Sigmoid colon (tissue), 7 donors: Measurements from ENCODE around the gene DENND2A. TPM values are rescaled to one million over a fixed set of nuclear protein-coding genes. Genes with fewer than 3 reads are reported as not detected.
A peak's percentile ranks its signal among the peaks of the same experiment; 100 is the strongest.

Experiments used
- DNase-seq: peaks from one replicate; pipeline ENCODE4 v3.0.0-alpha.2; 2019
- H3K27ac ChIP-seq, 4 donors: fragments of 200-600 bp; sonication (generic); one replicate each; pipeline ENCODE4 v1.5.1; 2016 to 2019; ENCODE audit warnings: mild to moderate bottlenecking in 1 of 4
- H3K27me3 ChIP-seq, 3 donors: fragments of 200-600 bp; sonication (generic); one replicate each; pipeline ENCODE4 v1.5.1; 2019; ENCODE audit warnings: mild to moderate bottlenecking in 1 of 3
- H3K36me3 ChIP-seq, 4 donors: fragments of 200-600 bp; sonication (generic); one replicate each; pipeline ENCODE4 v1.5.1; 2016 to 2019
- H3K4me1 ChIP-seq, 4 donors: fragments of 200-600 bp; sonication (generic); one replicate each; pipeline ENCODE4 v1.5.1; 2017 to 2019
- H3K4me3 ChIP-seq, 4 donors: fragments of 200-600 bp; sonication (generic); one replicate each; pipeline ENCODE4 v1.5.1; 2017 to 2019; ENCODE audit warnings: mild to moderate bottlenecking in 2 of 4, moderate library complexity in 1 of 4
- H3K9me3 ChIP-seq, 4 donors: fragments of 200-600 bp in 3 of 4; sonication (generic) in 3 of 4; one replicate each; pipeline versions ENCODE4 v1.5.1 to v1.6.1; 2013 to 2019
- EP300 ChIP-seq, 4 donors: sonication (generic); formaldehyde crosslinking; IDR thresholded peaks; one replicate each; pipeline ENCODE4 v1.6.1; 2017; ENCODE audit warnings: antibody characterized with exemption in 4 of 4
- POLR2A ChIP-seq, 2 donors: fragments of 450-650 bp; IDR thresholded peaks; one replicate each; pipeline ENCODE4 v1.6.1; 2016; ENCODE audit warnings: antibody characterized with exemption in 2 of 2, mild to moderate bottlenecking in 2 of 2, moderate library complexity in 2 of 2
- POLR2AphosphoS5 ChIP-seq, 4 donors: sonication (generic); formaldehyde crosslinking; IDR thresholded peaks; one replicate each; pipeline ENCODE4 v1.6.1; 2017; ENCODE audit warnings: antibody characterized with exemption in 4 of 4
- WGBS, 2 donors: extraction: QIAGEN DNeasy Blood & Tissue Kit; methylation state at CpG; one replicate each; pipeline ENCODE4 v1.1.7; 2013; 5-methylcytosine and 5-hydroxymethylcytosine counted together
- intact Hi-C: fragments of 100-400 bp; cut with DNase I; formaldehyde crosslinking; loops from one replicate; pipeline ENCODE4 v1.15.1; 2023
- polyA plus RNA-seq, 3 donors: library from polyadenylated mRNA; stranded (reverse); fragments of 200-250 nt; gene quantifications; one replicate each; pipeline ENCODE4 v1.2.3, GENCODE V29; 2013
- total RNA-seq, 4 donors: library from RNA; depleted of rRNA; stranded (reverse); fragments of >200 nt; gene quantifications; one replicate each; pipeline ENCODE4 v1.1.0, GENCODE V29; 2016
- TF ChIP-seq, protein P1 (sequence below), 4 experiments: fragments of 450-650 bp in 3 of 4; fragments of 200-600 bp in 1 of 4; IDR thresholded peaks; one replicate each; pipeline ENCODE4 v1.5.1; 2016 to 2019; ENCODE audit warnings: antibody characterized with exemption in 4 of 4, mild to moderate bottlenecking in 3 of 4, moderate library complexity in 2 of 4
- donor health status: healthy with polysubstance abuse.
- donor health status: Bipolar disorder and iron deficiency.
- donor health status: healthy.

DENND2A gene
- total and polyA plus RNA-seq, 7 donors = 6.2 to 38.8 (median 11.4) TPM

DNA sequence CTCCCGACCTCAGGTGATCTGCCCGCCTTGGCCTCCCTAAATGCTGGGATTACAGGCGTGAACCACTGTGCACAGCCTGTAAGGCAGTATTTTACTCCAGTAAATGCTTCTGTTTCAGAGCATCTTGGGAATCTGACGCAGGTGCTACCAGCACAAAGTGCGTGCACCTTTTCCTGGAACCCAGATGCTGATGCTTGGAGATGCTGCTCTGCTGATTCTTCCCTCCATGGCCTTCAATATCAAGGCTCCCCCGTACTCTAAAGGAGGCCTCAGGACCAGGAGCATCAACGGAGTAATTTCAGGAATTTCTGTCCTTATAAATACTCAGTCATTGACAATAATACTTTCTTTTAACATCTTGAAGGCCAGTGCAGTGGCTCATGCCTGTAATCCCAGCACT lies 23.5 kb downstream of the DENND2A start:
- no peaks in the 10 kb centered on the region for H3K27me3 ChIP-seq
- TF ChIP-seq POLR2A (IDR thresholded peaks at IDR 0.05) (no peak), EP300 (IDR thresholded peaks at IDR 0.05) (no peak), POLR2AphosphoS5 (IDR thresholded peaks at IDR 0.05) (no peak)
- TF ChIP-seq, protein P1, sequence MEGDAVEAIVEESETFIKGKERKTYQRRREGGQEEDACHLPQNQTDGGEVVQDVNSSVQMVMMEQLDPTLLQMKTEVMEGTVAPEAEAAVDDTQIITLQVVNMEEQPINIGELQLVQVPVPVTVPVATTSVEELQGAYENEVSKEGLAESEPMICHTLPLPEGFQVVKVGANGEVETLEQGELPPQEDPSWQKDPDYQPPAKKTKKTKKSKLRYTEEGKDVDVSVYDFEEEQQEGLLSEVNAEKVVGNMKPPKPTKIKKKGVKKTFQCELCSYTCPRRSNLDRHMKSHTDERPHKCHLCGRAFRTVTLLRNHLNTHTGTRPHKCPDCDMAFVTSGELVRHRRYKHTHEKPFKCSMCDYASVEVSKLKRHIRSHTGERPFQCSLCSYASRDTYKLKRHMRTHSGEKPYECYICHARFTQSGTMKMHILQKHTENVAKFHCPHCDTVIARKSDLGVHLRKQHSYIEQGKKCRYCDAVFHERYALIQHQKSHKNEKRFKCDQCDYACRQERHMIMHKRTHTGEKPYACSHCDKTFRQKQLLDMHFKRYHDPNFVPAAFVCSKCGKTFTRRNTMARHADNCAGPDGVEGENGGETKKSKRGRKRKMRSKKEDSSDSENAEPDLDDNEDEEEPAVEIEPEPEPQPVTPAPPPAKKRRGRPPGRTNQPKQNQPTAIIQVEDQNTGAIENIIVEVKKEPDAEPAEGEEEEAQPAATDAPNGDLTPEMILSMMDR (IDR thresholded peaks at IDR 0.05) = no peak
- no peaks in the 10 kb centered on the region for H3K4me1 ChIP-seq
- H3K9me3 ChIP-seq = no peaks in the 10 kb centered on the region
- no peak overlapping the region for H3K4me3 ChIP-seq
- WGBS, 2 donors = 92 to 93% methylated on average over 7 of the region's 7 CpGs
- intact Hi-C loops = no loop called here
- no peak overlapping the region for H3K27ac ChIP-seq
- no peaks in the 10 kb centered on the region for H3K36me3 ChIP-seq
- no peak for DNase-seq

DNA sequence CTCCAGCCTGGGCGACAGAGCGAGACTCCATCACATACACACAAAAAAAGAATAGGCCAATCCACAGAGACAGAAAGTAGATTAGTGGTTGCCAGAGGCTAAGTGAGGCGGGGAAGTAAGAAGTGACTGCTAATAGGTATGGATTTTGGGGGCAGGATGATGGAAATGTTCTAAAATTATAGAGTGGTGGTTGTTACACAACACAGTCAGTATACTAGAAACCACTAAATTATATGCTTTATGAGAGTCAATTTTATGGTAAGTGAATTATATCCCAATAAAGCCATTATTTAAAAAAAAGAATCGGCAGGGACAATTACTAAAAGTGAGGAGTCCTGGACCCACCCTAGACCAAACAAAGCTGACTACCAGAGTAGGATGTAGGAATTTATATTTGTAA lies 24.3 kb downstream of the DENND2A start:
- H3K4me3 ChIP-seq = no peak overlapping the region
- WGBS, 2 donors = 68 to 79% methylated on average over 4 of the region's 4 CpGs
- no peak for TF ChIP-seq POLR2AphosphoS5 (IDR thresholded peaks at IDR 0.05)
- TF ChIP-seq, protein P1 (IDR thresholded peaks at IDR 0.05) = no peak
- no peak for TF ChIP-seq EP300 (IDR thresholded peaks at IDR 0.05)
- TF ChIP-seq POLR2A (IDR thresholded peaks at IDR 0.05) = no peak
- no peaks in the 10 kb centered on the region for H3K27me3 ChIP-seq
- no peaks in the 10 kb centered on the region for H3K4me1 ChIP-seq
- H3K27ac ChIP-seq = no peak overlapping the region
- no peaks in the 10 kb centered on the region for H3K36me3 ChIP-seq
- DNase-seq = no peak
- H3K9me3 ChIP-seq = no peaks in the 10 kb centered on the region
- intact Hi-C loops = no loop called here

DNA sequence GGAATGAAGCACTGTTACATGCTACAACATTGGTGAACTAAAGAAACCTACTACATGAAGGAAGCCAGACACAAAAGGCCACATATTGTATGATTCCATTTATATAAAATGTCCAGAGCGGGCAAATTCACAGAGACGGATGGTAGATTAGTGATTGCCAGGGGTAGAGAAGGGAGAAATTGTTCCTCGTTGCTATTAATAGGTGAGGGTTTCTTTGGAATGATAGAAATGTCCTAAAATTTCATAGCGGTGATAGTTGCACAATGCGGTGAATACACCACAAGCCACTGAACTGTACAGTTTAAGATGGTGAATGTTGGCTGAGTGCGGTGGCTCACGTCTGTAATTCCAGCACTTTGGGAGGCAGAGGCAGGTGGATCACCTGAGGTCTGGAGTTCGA lies 29.0 kb downstream of the DENND2A start:
- Histone ChIP-seq H3K27ac (no peak overlapping the region), H3K36me3 (no peaks in the 10 kb centered on the region), H3K4me3 (no peak overlapping the region), H3K9me3 (no peaks in the 10 kb centered on the region), H3K27me3 (no peaks in the 10 kb centered on the region), H3K4me1 (peaks cover 0 to 19% (median 17%) of the 10 kb centered on the region in 4 donors)
- TF ChIP-seq EP300 (IDR thresholded peaks at IDR 0.05) = no peak
- TF ChIP-seq, protein P1 (IDR thresholded peaks at IDR 0.05) = no peak
- TF ChIP-seq POLR2AphosphoS5 (IDR thresholded peaks at IDR 0.05) = no peak
- TF ChIP-seq POLR2A (IDR thresholded peaks at IDR 0.05) = no peak
- intact Hi-C loops = no loop called here
- 93 to 96% methylated on average over 8 of the region's 8 CpGs for WGBS, 2 donors
- no peak for DNase-seq

DNA sequence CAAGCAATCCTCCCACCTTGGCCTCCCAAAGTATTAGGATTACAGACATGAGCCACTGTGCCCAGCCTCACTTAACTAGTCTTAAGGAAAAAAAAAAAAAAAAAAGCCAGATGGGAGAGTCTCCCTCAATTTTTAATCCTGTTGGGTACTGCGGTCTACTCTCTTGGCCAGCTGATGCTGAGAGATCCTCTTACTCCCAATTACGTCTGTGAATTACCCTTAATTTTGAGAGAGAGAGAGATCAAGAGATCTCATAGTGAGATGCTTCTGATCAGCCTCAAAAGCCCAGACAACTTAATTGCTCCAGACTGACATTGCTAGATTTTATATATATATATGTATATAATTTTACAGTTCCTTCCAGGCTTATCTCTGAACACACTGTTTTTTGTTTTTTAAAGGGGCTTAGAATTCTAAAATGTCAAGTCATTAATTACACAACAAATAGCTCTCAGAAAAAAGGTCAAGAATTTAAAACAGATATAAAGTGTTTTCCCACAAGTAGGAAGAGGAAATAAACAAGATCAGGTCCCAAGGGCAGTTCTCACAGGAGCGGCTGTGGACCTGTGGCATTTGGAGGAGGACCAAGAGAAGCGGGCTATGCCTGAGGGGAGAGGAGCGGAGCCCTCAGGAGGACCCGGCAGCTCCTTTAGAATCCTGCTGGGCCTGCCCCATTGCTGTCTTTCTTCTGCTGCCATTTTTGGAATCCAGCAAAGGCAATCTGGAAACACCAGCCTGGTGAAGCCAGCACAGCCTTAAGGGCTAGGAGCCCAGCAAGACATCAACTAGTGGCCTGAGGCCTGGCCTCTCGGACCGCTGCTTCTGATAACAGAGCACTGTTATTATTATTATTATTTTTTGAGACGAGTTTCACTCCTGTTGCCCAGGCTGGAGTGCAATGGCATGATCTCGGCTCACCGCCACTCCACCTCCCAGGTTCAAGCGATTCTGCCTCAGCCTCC lies 30.1 kb downstream of the DENND2A start:
- Histone ChIP-seq H3K9me3 (no peaks in the 10 kb centered on the region), H3K27me3 (no peaks in the 10 kb centered on the region), H3K4me3 (no peak overlapping the region), H3K27ac (peak overlapping the region in 2 of 4 donors; percentile 4 to 59), H3K4me1 (peaks cover 0 to 27% (median 20%) of the 10 kb centered on the region in 4 donors), H3K36me3 (no peaks in the 10 kb centered on the region)
- intact Hi-C loops = no loop called here
- no peak for TF ChIP-seq POLR2A (IDR thresholded peaks at IDR 0.05)
- no peak for TF ChIP-seq POLR2AphosphoS5 (IDR thresholded peaks at IDR 0.05)
- no peak for TF ChIP-seq EP300 (IDR thresholded peaks at IDR 0.05)
- TF ChIP-seq, protein P1 (IDR thresholded peaks at IDR 0.05) = no peak
- WGBS, 2 donors = 83 to 89% methylated on average over 12 of the region's 12 CpGs
- no peak for DNase-seq
